Uterus (tissue), 4 donors: ENCODE data around the gene FOXE3. TPM values are rescaled to one million over a fixed set of nuclear protein-coding genes. Genes with fewer than 3 reads are reported as not detected.

ENCODE experiments used
- DNase-seq, 2 donors: peaks; one replicate each; pipeline ENCODE4 v3.0.0-alpha.2; 2019 to 2020
- H3K27ac ChIP-seq, 2 donors: fragments of 200-600 bp; sonication (generic); 1 replicate in 1 of 2; 2 replicates in 1 of 2; pipeline ENCODE4 v1.5.1; 2016 to 2018
- H3K27me3 ChIP-seq, 2 donors: fragments of 200-600 bp; sonication (generic); one replicate each; pipeline ENCODE4 v1.5.1; 2018 to 2019; ENCODE audit warnings: control low read depth in 1 of 2
- H3K36me3 ChIP-seq, 2 donors: fragments of 200-600 bp; sonication (generic); one replicate each; pipeline ENCODE4 v1.5.1; 2019; ENCODE audit warnings: control low read depth in 1 of 2
- H3K4me1 ChIP-seq, 2 donors: fragments of 200-600 bp; sonication (generic); one replicate each; pipeline ENCODE4 v1.5.1; 2018 to 2019; ENCODE audit warnings: control low read depth in 1 of 2
- H3K4me3 ChIP-seq, 2 donors: fragments of 200-600 bp; sonication (generic); 1 replicate in 1 of 2; 2 replicates in 1 of 2; pipeline ENCODE4 v1.5.1; 2018 to 2019; ENCODE audit warnings: mild to moderate bottlenecking in 1 of 2
- H3K9me3 ChIP-seq, 2 donors: fragments of 200-600 bp; sonication (generic); one replicate each; pipeline ENCODE4 v1.5.1; 2019; ENCODE audit warnings: control low read depth in 1 of 2
- CTCF ChIP-seq, 4 experiments: fragments of 200-600 bp in 2 of 4; fragments of 450-650 bp in 2 of 4; sonication (generic) in 2 of 4; IDR thresholded peaks; one replicate each; pipeline ENCODE4 v1.5.1; 2016 to 2019; ENCODE audit warnings: antibody characterized with exemption in 4 of 4, mild to moderate bottlenecking in 2 of 4, moderate library complexity in 1 of 4
- POLR2A ChIP-seq, 2 donors: fragments of 450-650 bp; IDR thresholded peaks; one replicate each; pipeline ENCODE4 v1.6.1; 2016; ENCODE audit warnings: antibody characterized with exemption in 2 of 2, mild to moderate bottlenecking in 1 of 2, moderate library complexity in 1 of 2
- intact Hi-C: fragments of 100-400 bp; cut with DNase I; formaldehyde crosslinking; loops from one replicate; pipeline ENCODE4 v1.15.1; 2023; ENCODE audit warnings: low total_unique reads
- total RNA-seq, 4 donors: library from RNA; depleted of rRNA in 3 of 4; stranded (reverse); fragments of >200 nt in 3 of 4; gene quantifications; one replicate each; pipeline versions ENCODE4 v1.1.0 to v1.2.4, GENCODE V29; 2014 to 2023
- donor health status: DM: yes; HTN: yes; CAD: no.

FOXE3 gene
- total RNA-seq, 4 donors from 2014 or later = 0.27 TPM; not detected in 3

- intact Hi-C loops = no loop called here
- H3K4me3 ChIP-seq = no peak overlapping the region
- H3K36me3 ChIP-seq = no peaks in the 10 kb centered on the region
- no peak for DNase-seq
- H3K27ac ChIP-seq = no peak overlapping the region
- no peak for TF ChIP-seq POLR2A (IDR thresholded peaks at IDR 0.05)
- TF ChIP-seq CTCF (IDR thresholded peaks at IDR 0.05) = no peak
- no peaks in the 10 kb centered on the region for H3K4me1 ChIP-seq
- H3K27me3 ChIP-seq = no peaks in the 10 kb centered on the region
- H3K9me3 ChIP-seq = no peaks in the 10 kb centered on the region
These were observed 35.4 kb upstream of the FOXE3 start for GRCh38 chr1:47380699-47381098.

DNA sequence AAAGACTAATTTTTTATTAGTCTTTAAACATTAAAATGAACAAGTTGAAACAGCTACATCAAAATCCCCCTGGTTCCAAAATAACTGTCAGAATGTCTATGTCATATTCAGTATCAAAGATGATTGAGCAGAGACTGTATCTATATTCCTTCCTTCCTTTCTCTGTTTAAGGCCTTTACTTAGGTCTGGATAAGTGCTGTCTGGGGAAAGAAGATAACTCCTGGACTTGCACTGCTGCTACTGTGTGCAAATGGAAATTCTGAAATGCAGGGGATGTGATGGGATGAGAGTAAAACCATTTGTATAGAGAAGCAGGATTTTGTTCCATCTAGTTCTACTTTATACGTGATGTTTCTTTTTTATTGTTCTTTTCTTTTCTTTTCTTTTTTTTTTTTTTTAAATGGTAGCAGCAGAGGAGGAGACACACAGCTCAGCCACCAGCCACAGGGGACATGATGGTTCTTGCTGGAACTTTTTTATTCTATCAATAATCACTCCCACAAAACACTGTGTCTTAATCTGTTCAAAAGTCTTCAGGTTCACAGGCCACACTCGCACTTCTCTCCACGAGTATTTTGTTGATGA, 33.6 kb upstream of the FOXE3 start:
- Histone ChIP-seq H3K36me3 (no peaks in the 10 kb centered on the region), H3K4me1 (no peaks in the 10 kb centered on the region), H3K4me3 (no peak overlapping the region), H3K27ac (no peak overlapping the region), H3K27me3 (no peaks in the 10 kb centered on the region), H3K9me3 (no peaks in the 10 kb centered on the region)
- TF ChIP-seq POLR2A (IDR thresholded peaks at IDR 0.05) (no peak), CTCF (IDR thresholded peaks at IDR 0.05) (no peak)
- no peak for DNase-seq
- intact Hi-C loops = no loop called here

GRCh38 chr1:47384083-47384482, 32.0 kb upstream of the FOXE3 start:
- intact Hi-C loops = no loop called here
- no peaks in the 10 kb centered on the region for H3K36me3 ChIP-seq
- no peak overlapping the region for H3K4me3 ChIP-seq
- H3K27ac ChIP-seq = no peak overlapping the region
- no peaks in the 10 kb centered on the region for H3K9me3 ChIP-seq
- TF ChIP-seq POLR2A (IDR thresholded peaks at IDR 0.05) (no peak), CTCF (IDR thresholded peaks at IDR 0.05) (no peak)
- H3K27me3 ChIP-seq = no peaks in the 10 kb centered on the region
- DNase-seq = no peak
- H3K4me1 ChIP-seq = no peaks in the 10 kb centered on the region

GRCh38 chr1:47385020-47385419, 31.1 kb upstream of the FOXE3 start:
- no peak for TF ChIP-seq CTCF (IDR thresholded peaks at IDR 0.05)
- no peak for TF ChIP-seq POLR2A (IDR thresholded peaks at IDR 0.05)
- H3K9me3 ChIP-seq = no peaks in the 10 kb centered on the region
- intact Hi-C loops = no loop called here
- H3K36me3 ChIP-seq = no peaks in the 10 kb centered on the region
- no peak overlapping the region for H3K27ac ChIP-seq
- DNase-seq = no peak
- H3K27me3 ChIP-seq = no peaks in the 10 kb centered on the region
- H3K4me3 ChIP-seq = no peak overlapping the region
- no peaks in the 10 kb centered on the region for H3K4me1 ChIP-seq

DNA sequence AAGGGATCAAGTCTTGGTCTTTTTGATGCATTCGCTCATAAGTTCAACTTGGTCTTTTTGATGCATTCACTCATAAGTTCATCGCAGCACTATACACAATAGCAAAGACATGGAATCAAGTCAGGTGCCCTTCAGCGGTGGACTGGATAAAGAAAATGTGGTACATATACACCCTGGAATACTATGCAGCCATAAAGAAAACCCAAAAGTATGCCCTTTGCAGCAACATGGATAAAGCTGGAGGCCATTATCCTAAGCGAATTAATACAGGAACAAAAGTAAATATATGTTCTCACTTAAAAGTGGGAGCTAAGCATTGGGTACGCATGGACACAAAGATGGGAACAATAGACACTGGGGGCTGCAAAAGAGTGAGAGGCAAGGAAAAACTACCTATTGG, 29.8 kb upstream of the FOXE3 start:
- Histone ChIP-seq H3K36me3 (no peaks in the 10 kb centered on the region), H3K27me3 (no peaks in the 10 kb centered on the region), H3K4me3 (no peak overlapping the region), H3K27ac (no peak overlapping the region), H3K4me1 (no peaks in the 10 kb centered on the region), H3K9me3 (no peaks in the 10 kb centered on the region)
- intact Hi-C loops = no loop called here
- TF ChIP-seq CTCF (IDR thresholded peaks at IDR 0.05) (no peak), POLR2A (IDR thresholded peaks at IDR 0.05) (no peak)
- DNase-seq = no peak
